HL-60 (cell line): ENCODE data around the gene HSFX2.
"Not testable (repeated sequence)": the region's sequence is repeated elsewhere in the genome, so short reads cannot be mapped to it uniquely, and the experiment has no call there.

ENCODE experiments used
- CTCF ChIP-seq: IDR thresholded peaks from one replicate; pipeline ENCODE4 v1.5.1; 2011; ENCODE audit warnings: low read length, control low read depth, inconsistent platforms; ENCODE audit not compliant: insufficient read depth
- POLR2AphosphoS5 ChIP-seq: IDR thresholded peaks from 2 replicates; pipeline ENCODE4 v1.6.1; 2012; ENCODE audit warnings: low read depth
- SPI1 ChIP-seq: IDR thresholded peaks from 2 replicates; pipeline ENCODE4 v1.6.1; 2012; ENCODE audit warnings: low read depth, mild to moderate bottlenecking, borderline replicate concordance
- TF ChIP-seq, protein P1 (sequence below): IDR thresholded peaks from 2 replicates; pipeline ENCODE4 v1.6.1; 2012; ENCODE audit warnings: low read depth; ENCODE audit not compliant: insufficient replicate concordance

- TF ChIP-seq CTCF, POLR2AphosphoS5, SPI1: not testable (repeated sequence)
- TF ChIP-seq, protein P1, sequence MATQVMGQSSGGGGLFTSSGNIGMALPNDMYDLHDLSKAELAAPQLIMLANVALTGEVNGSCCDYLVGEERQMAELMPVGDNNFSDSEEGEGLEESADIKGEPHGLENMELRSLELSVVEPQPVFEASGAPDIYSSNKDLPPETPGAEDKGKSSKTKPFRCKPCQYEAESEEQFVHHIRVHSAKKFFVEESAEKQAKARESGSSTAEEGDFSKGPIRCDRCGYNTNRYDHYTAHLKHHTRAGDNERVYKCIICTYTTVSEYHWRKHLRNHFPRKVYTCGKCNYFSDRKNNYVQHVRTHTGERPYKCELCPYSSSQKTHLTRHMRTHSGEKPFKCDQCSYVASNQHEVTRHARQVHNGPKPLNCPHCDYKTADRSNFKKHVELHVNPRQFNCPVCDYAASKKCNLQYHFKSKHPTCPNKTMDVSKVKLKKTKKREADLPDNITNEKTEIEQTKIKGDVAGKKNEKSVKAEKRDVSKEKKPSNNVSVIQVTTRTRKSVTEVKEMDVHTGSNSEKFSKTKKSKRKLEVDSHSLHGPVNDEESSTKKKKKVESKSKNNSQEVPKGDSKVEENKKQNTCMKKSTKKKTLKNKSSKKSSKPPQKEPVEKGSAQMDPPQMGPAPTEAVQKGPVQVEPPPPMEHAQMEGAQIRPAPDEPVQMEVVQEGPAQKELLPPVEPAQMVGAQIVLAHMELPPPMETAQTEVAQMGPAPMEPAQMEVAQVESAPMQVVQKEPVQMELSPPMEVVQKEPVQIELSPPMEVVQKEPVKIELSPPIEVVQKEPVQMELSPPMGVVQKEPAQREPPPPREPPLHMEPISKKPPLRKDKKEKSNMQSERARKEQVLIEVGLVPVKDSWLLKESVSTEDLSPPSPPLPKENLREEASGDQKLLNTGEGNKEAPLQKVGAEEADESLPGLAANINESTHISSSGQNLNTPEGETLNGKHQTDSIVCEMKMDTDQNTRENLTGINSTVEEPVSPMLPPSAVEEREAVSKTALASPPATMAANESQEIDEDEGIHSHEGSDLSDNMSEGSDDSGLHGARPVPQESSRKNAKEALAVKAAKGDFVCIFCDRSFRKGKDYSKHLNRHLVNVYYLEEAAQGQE: not testable (repeated sequence)
These were observed 48.2 kb downstream of the HSFX2 start for GRCh38 chrX:149546962-149547361.
